ENCODE results near the gene RIN1. TPM values are rescaled to one million over a fixed set of nuclear protein-coding genes. Genes with fewer than 3 reads are reported as not detected.

The RIN1 gene
- total and polyA plus RNA-seq, 2 of the 13 experiments (the other 11 are each of a cell fraction or from before 2014, with no cell fraction given): 2.4 to 4.1 TPM

DNA sequence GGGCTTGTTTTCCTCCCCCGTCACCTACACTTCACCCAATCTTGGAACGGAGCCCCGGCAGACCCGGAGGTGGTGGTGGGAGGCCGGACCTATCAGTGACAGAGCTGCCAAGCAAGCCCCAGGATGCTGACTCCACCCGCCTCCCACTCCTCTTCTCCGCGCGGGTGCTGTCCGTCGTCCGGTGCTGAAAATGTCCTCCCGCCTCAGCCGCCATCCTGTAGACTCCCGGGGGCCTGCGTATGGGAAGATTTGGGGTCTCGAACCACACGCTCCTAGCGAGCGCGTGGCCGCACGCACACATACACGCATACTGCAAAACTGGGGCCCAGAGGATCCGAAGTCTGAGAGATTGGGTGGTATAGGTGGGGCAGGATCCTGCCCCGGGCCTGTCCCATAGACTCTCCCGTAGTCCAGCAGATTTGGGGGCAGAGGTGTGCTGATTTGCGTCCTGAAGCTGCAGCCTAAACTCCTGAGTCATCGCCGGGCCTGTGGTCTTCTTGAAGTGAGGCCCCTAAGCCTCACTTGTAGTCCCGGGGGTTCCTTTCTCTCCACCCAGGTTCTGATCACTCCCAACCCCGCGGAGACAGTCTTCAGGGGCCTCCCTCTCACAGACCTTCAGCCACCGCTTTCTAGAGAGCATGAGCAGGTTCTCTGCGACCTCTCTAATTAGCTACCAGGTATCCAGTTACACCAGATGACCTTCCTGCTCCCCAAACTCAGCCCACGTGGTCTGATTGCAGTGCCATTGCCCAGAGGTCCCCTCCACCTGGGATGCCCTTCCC, 46.5 kb downstream of the RIN1 start (continued):
- peak; percentile 24; the same call in 1 of the 2 replicates for TF ChIP-seq ZNF543 (CRISPR knock-in tag; IDR thresholded peaks at IDR 0.05)
- no peak; the same call in 1 of the 2 replicates for TF ChIP-seq SAFB2 (CRISPR knock-in tag; IDR thresholded peaks at IDR 0.05; ENCODE audit: borderline replicate concordance, low read depth)
- 0 out of 2 replicates have a peak, but pooled peaks have one; percentile 23 for TF ChIP-seq ZNF121 (CRISPR knock-in tag; IDR thresholded peaks at IDR 0.05)
- TF ChIP-seq PITX1 (CRISPR knock-in tag; IDR thresholded peaks at IDR 0.05): peak; percentile 69; the same call in 1 of the 2 replicates
- TF ChIP-seq HOXA9 (CRISPR knock-in tag; IDR thresholded peaks at IDR 0.05; ENCODE audit: borderline replicate concordance): peak; percentile 55; the same call in 1 of the 2 replicates
- TF ChIP-seq SNAI1 (CRISPR knock-in tag; IDR thresholded peaks at IDR 0.05; ENCODE audit: borderline replicate concordance): peak; percentile 76; the same call in 1 of the 2 replicates
- no peak; the same call in 1 of the 2 replicates for TF ChIP-seq ZMYM3 (CRISPR knock-in tag; IDR thresholded peaks at IDR 0.05)
- TF ChIP-seq, protein P1, sequence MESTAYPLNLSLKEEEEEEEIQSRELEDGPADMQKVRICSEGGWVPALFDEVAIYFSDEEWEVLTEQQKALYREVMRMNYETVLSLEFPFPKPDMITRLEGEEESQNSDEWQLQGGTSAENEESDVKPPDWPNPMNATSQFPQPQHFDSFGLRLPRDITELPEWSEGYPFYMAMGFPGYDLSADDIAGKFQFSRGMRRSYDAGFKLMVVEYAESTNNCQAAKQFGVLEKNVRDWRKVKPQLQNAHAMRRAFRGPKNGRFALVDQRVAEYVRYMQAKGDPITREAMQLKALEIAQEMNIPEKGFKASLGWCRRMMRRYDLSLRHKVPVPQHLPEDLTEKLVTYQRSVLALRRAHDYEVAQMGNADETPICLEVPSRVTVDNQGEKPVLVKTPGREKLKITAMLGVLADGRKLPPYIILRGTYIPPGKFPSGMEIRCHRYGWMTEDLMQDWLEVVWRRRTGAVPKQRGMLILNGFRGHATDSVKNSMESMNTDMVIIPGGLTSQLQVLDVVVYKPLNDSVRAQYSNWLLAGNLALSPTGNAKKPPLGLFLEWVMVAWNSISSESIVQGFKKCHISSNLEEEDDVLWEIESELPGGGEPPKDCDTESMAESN (CRISPR knock-in tag; conservative IDR thresholded peaks at IDR 0.05): no peak; the same call in 1 of the 2 replicates
- TF ChIP-seq ZNF207 (IDR thresholded peaks at IDR 0.05; ENCODE audit: borderline replicate concordance): no peak
- no peak for TF ChIP-seq ISL2 (CRISPR knock-in tag; IDR thresholded peaks at IDR 0.05)
- no peak for TF ChIP-seq ZSCAN31 (CRISPR knock-in tag; IDR thresholded peaks at IDR 0.05; ENCODE audit: low read depth)
- no peak for TF ChIP-seq ZNF10 (CRISPR knock-in tag; IDR thresholded peaks at IDR 0.05; ENCODE audit: borderline replicate concordance, low read depth)
- TF ChIP-seq RAD51 (IDR thresholded peaks at IDR 0.05; ENCODE audit: borderline replicate concordance): no peak
- TF ChIP-seq, protein P2, sequence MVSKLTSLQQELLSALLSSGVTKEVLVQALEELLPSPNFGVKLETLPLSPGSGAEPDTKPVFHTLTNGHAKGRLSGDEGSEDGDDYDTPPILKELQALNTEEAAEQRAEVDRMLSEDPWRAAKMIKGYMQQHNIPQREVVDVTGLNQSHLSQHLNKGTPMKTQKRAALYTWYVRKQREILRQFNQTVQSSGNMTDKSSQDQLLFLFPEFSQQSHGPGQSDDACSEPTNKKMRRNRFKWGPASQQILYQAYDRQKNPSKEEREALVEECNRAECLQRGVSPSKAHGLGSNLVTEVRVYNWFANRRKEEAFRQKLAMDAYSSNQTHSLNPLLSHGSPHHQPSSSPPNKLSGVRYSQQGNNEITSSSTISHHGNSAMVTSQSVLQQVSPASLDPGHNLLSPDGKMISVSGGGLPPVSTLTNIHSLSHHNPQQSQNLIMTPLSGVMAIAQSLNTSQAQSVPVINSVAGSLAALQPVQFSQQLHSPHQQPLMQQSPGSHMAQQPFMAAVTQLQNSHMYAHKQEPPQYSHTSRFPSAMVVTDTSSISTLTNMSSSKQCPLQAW (CRISPR knock-in tag; IDR thresholded peaks at IDR 0.05): peak; percentile 24; the same call in 1 of the 2 replicates
- TF ChIP-seq ZNF792 (CRISPR knock-in tag; IDR thresholded peaks at IDR 0.05): peak; percentile 78
- no peak; the same call in 1 of the 2 replicates for TF ChIP-seq TBX2 (CRISPR knock-in tag; IDR thresholded peaks at IDR 0.05; ENCODE audit: borderline replicate concordance)
- TF ChIP-seq, protein P3, sequence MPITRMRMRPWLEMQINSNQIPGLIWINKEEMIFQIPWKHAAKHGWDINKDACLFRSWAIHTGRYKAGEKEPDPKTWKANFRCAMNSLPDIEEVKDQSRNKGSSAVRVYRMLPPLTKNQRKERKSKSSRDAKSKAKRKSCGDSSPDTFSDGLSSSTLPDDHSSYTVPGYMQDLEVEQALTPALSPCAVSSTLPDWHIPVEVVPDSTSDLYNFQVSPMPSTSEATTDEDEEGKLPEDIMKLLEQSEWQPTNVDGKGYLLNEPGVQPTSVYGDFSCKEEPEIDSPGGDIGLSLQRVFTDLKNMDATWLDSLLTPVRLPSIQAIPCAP (CRISPR knock-in tag; IDR thresholded peaks at IDR 0.05; ENCODE audit: low read depth): no peak
- TF ChIP-seq ZNF34 (CRISPR knock-in tag; IDR thresholded peaks at IDR 0.05; ENCODE audit: borderline replicate concordance): 0 out of 2 replicates have a peak, but pooled peaks have one; percentile 14
- no peak for TF ChIP-seq CCAR2 (optimal IDR thresholded peaks at IDR 0.05; ENCODE audit: low read depth, low read length)
- TF ChIP-seq, protein P4, sequence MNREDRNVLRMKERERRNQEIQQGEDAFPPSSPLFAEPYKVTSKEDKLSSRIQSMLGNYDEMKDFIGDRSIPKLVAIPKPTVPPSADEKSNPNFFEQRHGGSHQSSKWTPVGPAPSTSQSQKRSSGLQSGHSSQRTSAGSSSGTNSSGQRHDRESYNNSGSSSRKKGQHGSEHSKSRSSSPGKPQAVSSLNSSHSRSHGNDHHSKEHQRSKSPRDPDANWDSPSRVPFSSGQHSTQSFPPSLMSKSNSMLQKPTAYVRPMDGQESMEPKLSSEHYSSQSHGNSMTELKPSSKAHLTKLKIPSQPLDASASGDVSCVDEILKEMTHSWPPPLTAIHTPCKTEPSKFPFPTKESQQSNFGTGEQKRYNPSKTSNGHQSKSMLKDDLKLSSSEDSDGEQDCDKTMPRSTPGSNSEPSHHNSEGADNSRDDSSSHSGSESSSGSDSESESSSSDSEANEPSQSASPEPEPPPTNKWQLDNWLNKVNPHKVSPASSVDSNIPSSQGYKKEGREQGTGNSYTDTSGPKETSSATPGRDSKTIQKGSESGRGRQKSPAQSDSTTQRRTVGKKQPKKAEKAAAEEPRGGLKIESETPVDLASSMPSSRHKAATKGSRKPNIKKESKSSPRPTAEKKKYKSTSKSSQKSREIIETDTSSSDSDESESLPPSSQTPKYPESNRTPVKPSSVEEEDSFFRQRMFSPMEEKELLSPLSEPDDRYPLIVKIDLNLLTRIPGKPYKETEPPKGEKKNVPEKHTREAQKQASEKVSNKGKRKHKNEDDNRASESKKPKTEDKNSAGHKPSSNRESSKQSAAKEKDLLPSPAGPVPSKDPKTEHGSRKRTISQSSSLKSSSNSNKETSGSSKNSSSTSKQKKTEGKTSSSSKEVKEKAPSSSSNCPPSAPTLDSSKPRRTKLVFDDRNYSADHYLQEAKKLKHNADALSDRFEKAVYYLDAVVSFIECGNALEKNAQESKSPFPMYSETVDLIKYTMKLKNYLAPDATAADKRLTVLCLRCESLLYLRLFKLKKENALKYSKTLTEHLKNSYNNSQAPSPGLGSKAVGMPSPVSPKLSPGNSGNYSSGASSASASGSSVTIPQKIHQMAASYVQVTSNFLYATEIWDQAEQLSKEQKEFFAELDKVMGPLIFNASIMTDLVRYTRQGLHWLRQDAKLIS (CRISPR knock-in tag; IDR thresholded peaks at IDR 0.05): no peak
- peak; percentile 20; the same call in 1 of the 2 replicates for TF ChIP-seq SMAD3 (CRISPR knock-in tag; IDR thresholded peaks at IDR 0.05)

Measured in HepG2 (cell line).